DOHH2 (cell line): ENCODE data around the gene WNT3.

ENCODE experiments used
- H3F3A ChIP-seq: fragments of 200-600 bp; sonication (generic), shearing (Covaris generic); 2 replicates; pipeline ENCODE4 v1.6.0; 2016; ENCODE audit warnings: antibody characterized with exemption, mild to moderate bottlenecking; ENCODE audit not compliant: control insufficient read depth, insufficient read depth
- H3K27ac ChIP-seq: fragments of 200-600 bp; sonication (generic); 2 replicates; pipeline ENCODE4 v1.5.1; 2014; ENCODE audit warnings: low read depth, mild to moderate bottlenecking, low read length, moderate library complexity
- H3K27me3 ChIP-seq: fragments of 200-600 bp; sonication (generic); 2 replicates; pipeline ENCODE4 v1.6.1; 2014; ENCODE audit warnings: mild to moderate bottlenecking, low read length, mixed read lengths; ENCODE audit not compliant: control insufficient read depth
- H3K36me3 ChIP-seq: fragments of 200-600 bp; sonication (generic); 2 replicates; pipeline ENCODE4 v1.6.1; 2014; ENCODE audit warnings: mild to moderate bottlenecking, low read length, moderate library complexity, mixed read lengths; ENCODE audit not compliant: control insufficient read depth
- H3K4me1 ChIP-seq: fragments of 200-600 bp; sonication (generic); 2 replicates; pipeline ENCODE4 v1.6.1; 2014; ENCODE audit warnings: mild to moderate bottlenecking, low read length, mixed read lengths; ENCODE audit not compliant: control insufficient read depth
- H3K4me2 ChIP-seq: fragments of 200-600 bp; sonication (generic); 2 replicates; pipeline ENCODE4 v1.6.0; 2014; ENCODE audit warnings: mild to moderate bottlenecking, low read length, moderate library complexity
- H3K4me3 ChIP-seq: fragments of 200-600 bp; sonication (generic); 2 replicates; pipeline ENCODE4 v1.5.1; 2014; ENCODE audit warnings: mild to moderate bottlenecking, low read length, mixed read lengths
- H3K79me2 ChIP-seq: fragments of 200-600 bp; sonication (generic); 2 replicates; pipeline ENCODE4 v1.6.1; 2014; ENCODE audit warnings: mild to moderate bottlenecking, low read length, mixed read lengths; ENCODE audit not compliant: control insufficient read depth
- H3K9me2 ChIP-seq: fragments of 200-600 bp; sonication (generic); replicated peaks from 2 replicates; pipeline ENCODE4 v1.6.1; 2014; ENCODE audit warnings: mild to moderate bottlenecking, low read length, mixed read lengths; ENCODE audit not compliant: control insufficient read depth
- H3K9me3 ChIP-seq: fragments of 200-600 bp; sonication (generic); 2 replicates; pipeline ENCODE4 v1.6.1; 2014; ENCODE audit warnings: antibody characterized with exemption, low read length, mixed read lengths; ENCODE audit not compliant: control insufficient read depth, insufficient read depth
- H4K20me1 ChIP-seq: fragments of 200-600 bp; sonication (generic); 2 replicates; pipeline ENCODE4 v1.6.0; 2014; ENCODE audit warnings: low read depth, mild to moderate bottlenecking, antibody characterized with exemption, low read length, moderate library complexity; ENCODE audit not compliant: control insufficient read depth, insufficient read depth
- CTCF ChIP-seq: fragments of 200-600 bp; sonication (generic); IDR thresholded peaks from one replicate; pipeline ENCODE4 v1.5.1; 2014; ENCODE audit warnings: antibody characterized with exemption, mild to moderate bottlenecking, low read depth, low read length; ENCODE audit not compliant: poor library complexity, severe bottlenecking
- EZH2phosphoT487 ChIP-seq: fragments of 200-600 bp; sonication (generic); IDR thresholded peaks from 2 replicates; pipeline ENCODE4 v1.6.1; 2017; ENCODE audit warnings: borderline replicate concordance, mild to moderate bottlenecking, antibody characterized with exemption, low read length, moderate library complexity, mixed read lengths

The WNT3 gene

DNA sequence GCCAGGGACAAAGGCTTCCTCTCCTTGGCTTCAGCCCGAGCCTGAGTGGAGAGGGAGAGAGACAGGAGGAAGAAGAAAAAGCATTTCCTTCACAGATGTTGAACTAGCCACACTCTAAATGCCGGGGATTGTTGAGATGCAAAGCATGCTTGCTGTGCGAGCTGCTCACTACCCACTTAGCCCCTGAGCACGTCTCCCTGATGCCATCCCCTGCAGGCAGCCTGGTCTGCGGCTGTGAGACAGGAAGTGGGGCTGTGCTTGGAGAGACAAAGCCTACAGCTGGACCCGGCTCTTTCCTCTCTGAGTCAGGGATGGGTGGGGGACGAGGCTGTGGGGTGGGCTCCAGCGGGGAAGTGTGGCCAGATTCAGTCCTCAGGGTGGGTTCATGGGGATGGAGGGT is 46.6 kb upstream of the WNT3 start:
- H3F3A ChIP-seq = no peaks in the 10 kb centered on the region
- H3K4me2 ChIP-seq = no peak overlapping the region
- H3K4me1 ChIP-seq = no peaks in the 10 kb centered on the region
- no peaks in the 10 kb centered on the region for H3K79me2 ChIP-seq
- H4K20me1 ChIP-seq = no peaks in the 10 kb centered on the region
- no peak for TF ChIP-seq CTCF
- no peak for TF ChIP-seq EZH2phosphoT487
- no peaks in the 10 kb centered on the region for H3K9me2 ChIP-seq
- H3K4me3 ChIP-seq = no peak overlapping the region
- no peaks in the 10 kb centered on the region for H3K9me3 ChIP-seq
- H3K27ac ChIP-seq = no peak overlapping the region
- no peaks in the 10 kb centered on the region for H3K36me3 ChIP-seq
- peaks cover 12% of the 10 kb centered on the region for H3K27me3 ChIP-seq

- Histone ChIP-seq H3K4me2 (no peak overlapping the region), H3K9me2 (no peaks in the 10 kb centered on the region), H4K20me1 (no peaks in the 10 kb centered on the region), H3K4me3 (no peak overlapping the region), H3K36me3 (no peaks in the 10 kb centered on the region), H3K9me3 (no peaks in the 10 kb centered on the region), H3K4me1 (no peaks in the 10 kb centered on the region), H3K27me3 (peaks cover 12% of the 10 kb centered on the region), H3K27ac (no peak overlapping the region), H3F3A (no peaks in the 10 kb centered on the region), H3K79me2 (no peaks in the 10 kb centered on the region)
- TF ChIP-seq EZH2phosphoT487 = no peak
- TF ChIP-seq CTCF = no peak
Observed at GRCh38 chr17:46863383-46864121, 45.1 kb upstream of the WNT3 start.

DNA sequence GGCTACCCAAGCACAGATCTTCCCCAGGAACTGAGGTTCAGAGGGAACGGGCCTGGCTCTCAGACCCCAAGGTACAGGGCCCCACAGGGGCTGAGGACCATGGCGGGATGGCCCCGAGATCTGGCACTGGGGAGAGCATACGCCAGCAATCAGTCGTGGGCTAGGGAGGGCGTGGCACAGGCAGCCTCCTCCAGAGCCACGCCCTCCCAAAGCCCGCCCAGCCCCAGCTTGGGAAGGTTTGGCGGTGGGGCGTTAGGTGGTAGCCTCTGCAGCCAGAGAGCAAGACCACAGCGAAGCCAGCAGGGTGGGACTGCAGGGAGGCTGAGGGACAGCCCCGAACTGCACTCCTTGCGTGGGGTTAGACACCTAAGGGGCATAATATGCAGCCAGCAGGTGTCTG is 44.5 kb upstream of the WNT3 start:
- no peak for TF ChIP-seq EZH2phosphoT487
- TF ChIP-seq CTCF = no peak
- Histone ChIP-seq H3K4me1 (no peaks in the 10 kb centered on the region), H3K4me3 (no peak overlapping the region), H3K79me2 (no peaks in the 10 kb centered on the region), H3K9me2 (no peaks in the 10 kb centered on the region), H4K20me1 (no peaks in the 10 kb centered on the region), H3K4me2 (no peak overlapping the region), H3K9me3 (no peaks in the 10 kb centered on the region), H3K27me3 (peaks cover 12% of the 10 kb centered on the region), H3K27ac (no peak overlapping the region), H3K36me3 (no peaks in the 10 kb centered on the region), H3F3A (no peaks in the 10 kb centered on the region)
